Keratinocyte (primary cell): ENCODE results near the gene ITCH.

Experiments used
- CTCF ChIP-seq, 3 experiments: IDR thresholded peaks in 1 of 3; conservative IDR thresholded peaks in 1 of 3; optimal IDR thresholded peaks in 1 of 3; 2 replicates in 2 of 3; 3 replicates in 1 of 3; pipeline versions ENCODE3 to v1.5.1; 2011; ENCODE audit warnings: low read length in 3 of 3, mild to moderate bottlenecking in 3 of 3, moderate library complexity in 2 of 3, control low read depth in 1 of 3, inconsistent platforms in 1 of 3; ENCODE audit not compliant: insufficient read depth in 2 of 3; ENCODE audit errors: extremely low read depth in 1 of 3
- EZH2 ChIP-seq: IDR thresholded peaks from one replicate; pipeline ENCODE4 v1.6.1; 2012; ENCODE audit warnings: inconsistent platforms, mild to moderate bottlenecking, low read length, moderate library complexity

DNA sequence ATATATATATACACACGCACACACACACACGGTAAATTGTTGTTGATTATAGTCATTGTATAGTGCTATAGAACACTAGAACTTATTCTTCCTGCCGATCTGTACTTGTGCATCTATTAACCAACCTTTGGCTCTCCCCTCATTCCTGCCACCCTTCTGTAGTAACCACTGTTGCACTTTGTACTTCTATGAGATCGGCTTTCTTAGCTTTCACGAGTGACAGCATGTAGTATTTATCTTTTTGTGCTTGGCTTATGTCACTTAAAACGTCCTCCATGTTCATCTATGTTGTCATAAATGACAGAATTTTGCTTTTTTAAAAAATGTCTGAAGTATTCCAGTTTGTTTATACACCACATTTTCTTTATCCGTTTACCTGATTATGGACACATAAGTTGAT lies 132.2 kb downstream of the ITCH start:
- TF ChIP-seq CTCF (optimal IDR thresholded peaks at IDR 0.05 in 1 of 3, IDR thresholded peaks at IDR 0.05 in 1 of 3, conservative IDR thresholded peaks at IDR 0.05 in 1 of 3; ENCODE audit: extremely low read depth in 1 of 3, insufficient read depth in 2 of 3, low read length in 3 of 3) (no peak), EZH2 (no peak)
